Smooth muscle cell (in vitro differentiated cells): Measurements from ENCODE around the gene SYNGR2. TPM values are rescaled to one million over a fixed set of nuclear protein-coding genes. Genes with fewer than 3 reads are reported as not detected.

Source experiments
- DNase-seq: peaks from one replicate; lab custom pipeline; 2025; ENCODE audit not compliant: unreplicated experiment; lab: John Stamatoyannopoulos, UW
- H2AFZ ChIP-seq: fragments of 200-600 bp; sonication (generic); 2 replicates; pipeline ENCODE4 v1.6.0; 2016; ENCODE audit warnings: antibody characterized with exemption, low read depth, mild to moderate bottlenecking
- H3F3A ChIP-seq: fragments of 200-600 bp; sonication (generic); 2 replicates; pipeline ENCODE4 v1.6.0; 2017; ENCODE audit warnings: antibody characterized with exemption, low read depth
- H3K27ac ChIP-seq: fragments of 200-600 bp; sonication (generic); 2 replicates; pipeline ENCODE4 v1.5.1; 2016; ENCODE audit warnings: low read depth, mild to moderate bottlenecking
- H3K27me3 ChIP-seq: fragments of 200-600 bp; sonication (generic); 2 replicates; pipeline ENCODE4 v1.6.1; 2016; ENCODE audit warnings: low read depth, mild to moderate bottlenecking
- H3K36me3 ChIP-seq: fragments of 200-600 bp; sonication (generic); 2 replicates; pipeline ENCODE4 v1.5.1; 2016; ENCODE audit warnings: low read depth
- H3K4me1 ChIP-seq: fragments of 200-600 bp; sonication (generic); 2 replicates; pipeline ENCODE4 v1.5.1; 2016; ENCODE audit warnings: low read depth
- H3K4me2 ChIP-seq: fragments of 200-600 bp; sonication (generic); 2 replicates; pipeline ENCODE4 v1.6.0; 2016; ENCODE audit warnings: mild to moderate bottlenecking
- H3K4me3 ChIP-seq: fragments of 200-600 bp; sonication (generic); 2 replicates; pipeline ENCODE4 v1.5.1; 2016; ENCODE audit warnings: mild to moderate bottlenecking
- H3K79me2 ChIP-seq: fragments of 200-600 bp; sonication (generic); 2 replicates; pipeline ENCODE4 v1.6.0; 2016; ENCODE audit warnings: low read depth, mild to moderate bottlenecking
- H3K9ac ChIP-seq: fragments of 200-600 bp; sonication (generic); 2 replicates; pipeline ENCODE4 v1.6.0; 2016; ENCODE audit warnings: low read depth
- H3K9me3 ChIP-seq: fragments of 200-600 bp; sonication (generic); replicated peaks from 2 replicates; pipeline ENCODE4 v1.5.1; 2016; ENCODE audit warnings: low read depth
- H4K20me1 ChIP-seq: fragments of 200-600 bp; sonication (generic); 2 replicates; pipeline ENCODE4 v1.6.0; 2016; ENCODE audit warnings: low read depth
- WGBS: methylation state at CpG from one replicate; pipeline ENCODE4 v1.1.7; 2016; ENCODE audit warnings: low lambda C conversion rate; 5-methylcytosine and 5-hydroxymethylcytosine counted together
- polyA plus RNA-seq: library from polyadenylated mRNA; unstranded; fragments of >200 nt; fragmentation: Nextera tagmentation; extraction: Ambion mirVana; gene quantifications from 2 replicates; pipeline ENCODE4 v1.2.1, GENCODE V29; 2016
- total RNA-seq: library from RNA; depleted of rRNA; stranded (reverse); fragments of >200 nt; gene quantifications from 2 replicates; pipeline ENCODE4 v1.2.3, GENCODE V29; 2014
- TF ChIP-seq, protein P1 (sequence below): fragments of 200-600 bp; sonication (generic); IDR thresholded peaks from 2 replicates; pipeline ENCODE4 v1.5.1; 2017; ENCODE audit warnings: borderline replicate concordance, mild to moderate bottlenecking, antibody characterized with exemption; ENCODE audit not compliant: insufficient read depth, poor library complexity, severe bottlenecking

Gene SYNGR2
- total and polyA plus RNA-seq, 2 experiments from 2014 or later = 46.1 to 64.7 TPM

GRCh38 chr17:78127239-78127887 is 41.0 kb upstream of the SYNGR2 start:
- H3K4me2 ChIP-seq = peak overlapping the region; percentile 99
- H3K36me3 ChIP-seq = no peaks in the 10 kb centered on the region
- H3K27ac ChIP-seq = no peak overlapping the region
- peak overlapping the region; percentile 66 for H3K9ac ChIP-seq
- H3K4me1 ChIP-seq = peaks cover 13% of the 10 kb centered on the region
- H3K4me3 ChIP-seq = peak overlapping the region; percentile 91
- no peaks in the 10 kb centered on the region for H4K20me1 ChIP-seq
- peak overlapping the region; percentile 90 for H2AFZ ChIP-seq
- no peaks in the 10 kb centered on the region for H3F3A ChIP-seq
- TF ChIP-seq, protein P1, sequence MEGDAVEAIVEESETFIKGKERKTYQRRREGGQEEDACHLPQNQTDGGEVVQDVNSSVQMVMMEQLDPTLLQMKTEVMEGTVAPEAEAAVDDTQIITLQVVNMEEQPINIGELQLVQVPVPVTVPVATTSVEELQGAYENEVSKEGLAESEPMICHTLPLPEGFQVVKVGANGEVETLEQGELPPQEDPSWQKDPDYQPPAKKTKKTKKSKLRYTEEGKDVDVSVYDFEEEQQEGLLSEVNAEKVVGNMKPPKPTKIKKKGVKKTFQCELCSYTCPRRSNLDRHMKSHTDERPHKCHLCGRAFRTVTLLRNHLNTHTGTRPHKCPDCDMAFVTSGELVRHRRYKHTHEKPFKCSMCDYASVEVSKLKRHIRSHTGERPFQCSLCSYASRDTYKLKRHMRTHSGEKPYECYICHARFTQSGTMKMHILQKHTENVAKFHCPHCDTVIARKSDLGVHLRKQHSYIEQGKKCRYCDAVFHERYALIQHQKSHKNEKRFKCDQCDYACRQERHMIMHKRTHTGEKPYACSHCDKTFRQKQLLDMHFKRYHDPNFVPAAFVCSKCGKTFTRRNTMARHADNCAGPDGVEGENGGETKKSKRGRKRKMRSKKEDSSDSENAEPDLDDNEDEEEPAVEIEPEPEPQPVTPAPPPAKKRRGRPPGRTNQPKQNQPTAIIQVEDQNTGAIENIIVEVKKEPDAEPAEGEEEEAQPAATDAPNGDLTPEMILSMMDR = no peak
- no peaks in the 10 kb centered on the region for H3K79me2 ChIP-seq
- no peaks in the 10 kb centered on the region for H3K9me3 ChIP-seq
- no peak for DNase-seq
- WGBS = 10% methylated on average over 25 of the region's 25 CpGs
- H3K27me3 ChIP-seq = peaks cover 17% of the 10 kb centered on the region

DNA sequence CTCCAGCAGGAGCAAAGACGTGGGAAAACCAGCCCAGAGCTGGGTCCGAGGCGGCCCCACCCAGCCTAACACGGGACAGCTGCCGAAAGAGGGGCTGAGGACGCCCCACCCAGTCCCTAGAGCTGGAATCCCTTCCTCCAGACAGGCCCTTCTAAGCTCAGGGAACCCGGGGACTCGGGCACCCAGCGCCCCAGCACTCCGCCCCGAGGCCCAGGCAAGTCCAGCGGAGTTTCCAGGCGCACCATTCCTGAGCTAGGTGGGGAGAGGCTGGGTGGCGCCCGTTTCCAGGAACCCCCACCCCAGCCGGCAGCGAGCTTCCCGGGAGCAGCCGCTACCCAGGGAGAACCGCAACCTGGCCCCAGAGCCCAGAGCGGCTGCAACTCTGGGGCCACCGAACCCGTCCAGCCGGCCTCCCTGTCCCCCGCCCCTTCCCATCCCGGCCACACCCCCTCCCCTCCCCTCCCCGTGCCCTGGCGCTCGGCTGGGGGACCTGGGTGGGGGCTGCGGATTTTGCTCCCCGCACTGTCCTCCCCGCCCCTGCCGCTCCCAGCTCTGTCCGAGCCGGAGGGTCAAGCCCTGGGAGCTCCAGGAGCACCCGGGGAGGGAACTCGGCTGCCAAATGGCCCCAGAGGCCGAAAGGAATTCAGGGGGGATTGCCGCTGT is 40.4 kb upstream of the SYNGR2 start:
- no peaks in the 10 kb centered on the region for H3K9me3 ChIP-seq
- H3K36me3 ChIP-seq = no peaks in the 10 kb centered on the region
- no peak overlapping the region for H3K27ac ChIP-seq
- peak overlapping the region; percentile 91 for H3K4me3 ChIP-seq
- peaks cover 18% of the 10 kb centered on the region for H3K27me3 ChIP-seq
- peak overlapping the region; percentile 90 for H2AFZ ChIP-seq
- no peaks in the 10 kb centered on the region for H3K79me2 ChIP-seq
- H3K4me1 ChIP-seq = peaks cover 13% of the 10 kb centered on the region
- TF ChIP-seq, protein P1 = no peak
- 2% methylated on average over 24 of the region's 39 CpGs for WGBS
- peak; percentile 43 for DNase-seq
- H3K9ac ChIP-seq = peak overlapping the region; percentile 66
- peak overlapping the region; percentile 99 for H3K4me2 ChIP-seq
- no peaks in the 10 kb centered on the region for H3F3A ChIP-seq
- H4K20me1 ChIP-seq = no peaks in the 10 kb centered on the region

DNA sequence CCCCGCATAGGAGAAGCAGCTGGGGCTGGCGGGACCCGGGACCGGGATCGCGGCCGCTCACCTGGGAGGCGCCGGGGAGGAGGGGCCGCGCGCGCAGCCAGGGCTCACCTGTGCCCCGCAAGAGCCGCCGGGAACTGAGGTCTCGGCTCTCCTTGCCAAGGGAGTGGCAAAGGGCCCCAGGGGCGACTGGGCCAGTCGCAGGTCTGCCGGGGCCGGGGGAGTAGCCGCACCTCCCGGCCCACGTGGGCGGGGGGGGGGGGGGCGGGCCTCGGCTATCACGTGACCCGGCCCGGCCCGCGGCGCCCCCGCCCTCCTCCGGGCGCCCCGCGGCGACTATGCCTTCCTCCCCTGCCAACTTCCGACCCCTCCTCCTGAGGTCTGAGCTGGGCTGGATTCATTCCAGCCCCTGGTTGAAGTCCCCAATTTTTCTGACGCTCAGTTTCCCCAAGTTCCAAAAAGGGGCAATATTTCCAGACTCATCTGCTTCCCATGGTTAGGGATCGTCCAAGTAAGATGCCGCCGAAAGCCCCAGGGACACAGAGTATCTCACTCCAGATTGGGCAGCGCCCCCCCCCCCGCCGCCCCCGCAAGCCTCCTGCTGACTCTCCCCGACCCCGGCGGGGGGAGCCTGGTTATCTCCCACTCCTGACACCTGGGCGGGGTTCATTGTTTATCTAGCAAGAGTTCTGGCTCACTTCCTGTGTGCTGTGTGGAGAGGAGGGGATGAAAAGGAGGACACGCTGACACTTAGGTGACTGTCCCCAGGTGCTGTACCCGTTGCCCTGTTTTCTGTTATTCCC is 39.6 kb upstream of the SYNGR2 start, which contains the start of gene TMC6:
Gene TMC6, minus strand, starts transcription at position 205 of the 800 bp plus-strand sequence. CDS start 1,923 bp downstream, outside the sequence.
- TF ChIP-seq, protein P1 = no peak
- WGBS = 8% methylated on average over 29 of the region's 54 CpGs
- H3F3A ChIP-seq = no peaks in the 10 kb centered on the region
- peak within 1 kb of the TSS; percentile 90 for H2AFZ ChIP-seq
- DNase-seq = no peak
- no peaks in the 10 kb centered on the region for H3K36me3 ChIP-seq
- no peaks in the 10 kb centered on the region for H3K9me3 ChIP-seq
- H3K4me3 ChIP-seq = peak within 1 kb of the TSS; percentile 91
- peaks cover 18% of the 10 kb centered on the region for H3K27me3 ChIP-seq
- H3K9ac ChIP-seq = peak within 1 kb of the TSS; percentile 66
- H3K27ac ChIP-seq = no peak within 1 kb of the TSS
- H4K20me1 ChIP-seq = no peaks in the 10 kb centered on the region
- H3K79me2 ChIP-seq = no peaks in the 10 kb centered on the region
- H3K4me2 ChIP-seq = peak within 1 kb of the TSS; percentile 99
- peaks cover 13% of the 10 kb centered on the region for H3K4me1 ChIP-seq
